Measurements from ENCODE around the gene ZNF283. TPM values are rescaled to one million over a fixed set of nuclear protein-coding genes. Genes with fewer than 3 reads are reported as not detected.

Gene ZNF283
- total RNA-seq (12.7 TPM), polyA plus RNA-seq (ENCODE audit: insufficient read depth, low read depth, low replicate concordance) (3.3 TPM)
- long read RNA-seq, donor 1: 0 reads
- long read RNA-seq, donor 2: 0 reads
- long read RNA-seq, donor 3: 0 reads
- long read RNA-seq, donor 4: 0 reads
- long read RNA-seq, donor 5: 0 reads
- long read RNA-seq, donor 6: 0 reads
- long read RNA-seq, donor 7, partial matches to known transcripts: 0 of 5 reads
- long read RNA-seq, donor 7, other reads (novel, unspliced or antisense): 5 of 5 reads
- long read RNA-seq, donor 8: 0 reads
- long read RNA-seq, donor 9, partial matches to known transcripts: 0 of 1 reads
- long read RNA-seq, donor 9, other reads (novel, unspliced or antisense): 0 of 1 reads
- long read RNA-seq, donor 10: 0 reads

DNA sequence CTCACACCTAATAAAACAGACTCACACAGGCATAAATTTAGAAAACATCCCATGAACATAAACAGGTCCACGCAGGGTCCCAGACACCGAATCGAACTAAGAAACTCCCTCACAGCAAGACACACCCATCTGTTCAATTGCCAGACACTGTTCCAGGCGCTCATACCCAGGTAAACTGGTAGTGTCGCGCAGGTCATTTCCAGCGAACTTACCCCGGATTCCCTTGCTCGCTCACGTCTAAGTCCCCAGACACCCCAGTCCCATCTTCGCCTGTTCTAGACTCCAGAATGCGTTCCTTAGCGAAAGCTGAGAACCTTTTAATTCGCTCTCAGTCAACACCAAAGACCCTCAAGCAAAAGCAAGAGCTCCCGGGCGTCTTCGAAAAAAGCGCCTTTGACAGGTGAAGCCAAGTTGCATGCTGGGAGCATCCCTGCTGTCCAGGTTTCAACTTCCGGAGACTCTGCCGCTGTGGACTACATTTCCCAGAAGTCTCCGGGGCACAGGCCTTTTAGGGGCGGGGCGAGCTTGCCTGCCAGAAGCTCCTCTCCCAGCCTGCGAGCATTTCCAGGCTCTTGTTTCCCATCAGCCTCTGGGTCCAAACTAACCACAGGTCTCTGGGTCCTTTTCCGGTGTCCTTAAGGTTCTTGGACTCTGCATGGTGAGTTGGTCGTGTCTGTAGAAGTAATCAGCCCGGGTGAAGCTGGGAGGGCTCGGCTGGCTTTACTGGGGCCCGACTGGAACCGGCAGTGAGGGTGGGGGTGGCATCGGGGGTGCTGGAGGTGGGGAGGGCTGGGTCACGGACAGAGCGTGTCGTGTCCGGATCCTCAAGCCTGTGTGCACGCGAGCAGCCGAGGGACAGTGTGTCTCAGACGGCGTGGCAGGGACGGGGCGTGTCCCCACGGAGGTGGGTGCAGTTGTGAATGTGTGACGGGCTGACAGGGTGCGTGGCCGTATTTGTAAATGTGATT, at the start of gene ZNF283:
Gene ZNF283, plus strand, starts transcription at position 535 of the 968 bp plus-strand sequence. CDS start 6,184 bp downstream, outside the sequence.
- Histone ChIP-seq H3K36me3 (ENCODE audit: control insufficient read depth in 2 of 3, insufficient read depth in 3 of 3, low read length in 3 of 3) (peaks cover 0 to 5% (median 0%) of the 10 kb centered on the region in 3 donors), H3K4me1 (ENCODE audit: control insufficient read depth in 2 of 3, insufficient read depth in 2 of 3, low read depth in 1 of 3, low read length in 3 of 3) (peaks cover 0 to 4% (median 0%) of the 10 kb centered on the region in 3 donors), H3K27ac (ENCODE audit: low read depth in 2 of 2, low read length in 2 of 2) (peak within 1 kb of the TSS in 1 of 2 donors; percentile 65), H3K9me3 (ENCODE audit: control insufficient read depth in 2 of 3, insufficient read depth in 1 of 3, low read length in 3 of 3) (no peaks in the 10 kb centered on the region), H3K4me3 (ENCODE audit: low read length in 3 of 3) (peak within 1 kb of the TSS; percentile 76 to 87 (median 79)), H3K27me3 (ENCODE audit: control insufficient read depth, insufficient read depth, low read length) (no peaks in the 10 kb centered on the region), H3K9ac (ENCODE audit: low read length in 3 of 3) (peak within 1 kb of the TSS in 2 of 3 donors; percentile 49 to 76)
- FAIRE-seq (no peak), DNase-seq (peak; percentile 95 to 97 (median 96))
- intact Hi-C loops (cut with DNase I): no loop called here
- TF ChIP-seq CTCF (IDR thresholded peaks at IDR 0.05; ENCODE audit: borderline replicate concordance, extremely low read depth, insufficient read depth): no peak

DNA sequence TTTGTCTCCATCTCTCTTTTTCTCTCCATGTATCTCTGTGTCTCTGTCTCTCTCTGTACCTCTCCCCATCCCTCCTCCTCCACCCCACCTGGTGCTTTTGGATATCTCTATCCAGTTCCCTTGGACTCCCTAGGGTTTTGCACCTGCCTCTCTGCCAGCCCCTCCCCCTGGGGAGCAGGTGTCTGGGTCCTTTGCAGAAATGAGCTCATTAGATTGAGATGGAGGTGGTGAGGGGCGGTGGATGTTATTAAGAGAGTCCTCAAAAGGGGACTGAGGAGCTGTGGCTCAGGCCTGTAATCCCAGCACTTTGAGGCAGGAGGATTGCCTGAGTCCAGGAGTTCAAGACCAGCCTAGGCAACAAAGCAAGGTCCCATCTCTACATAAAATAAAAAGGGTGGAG, 48.5 kb upstream of the ZNF283 start:
- intact Hi-C loops (cut with DNase I): no loop called here
- no peak for DNase-seq
- Histone ChIP-seq H3K4me1 (ENCODE audit: control insufficient read depth in 2 of 3, insufficient read depth in 2 of 3, low read depth in 1 of 3, low read length in 3 of 3) (peaks cover 0 to 5% (median 0%) of the 10 kb centered on the region in 3 donors), H3K27ac (ENCODE audit: low read depth in 2 of 2, low read length in 2 of 2) (no peak overlapping the region), H3K36me3 (ENCODE audit: control insufficient read depth in 2 of 3, insufficient read depth in 3 of 3, low read length in 3 of 3) (no peaks in the 10 kb centered on the region), H3K9ac (ENCODE audit: low read length in 3 of 3) (no peak overlapping the region), H3K27me3 (ENCODE audit: control insufficient read depth, insufficient read depth, low read length) (no peaks in the 10 kb centered on the region), H3K9me3 (ENCODE audit: control insufficient read depth in 2 of 3, insufficient read depth in 1 of 3, low read length in 3 of 3) (no peaks in the 10 kb centered on the region), H3K4me3 (ENCODE audit: low read length in 3 of 3) (no peak overlapping the region)
- TF ChIP-seq CTCF (IDR thresholded peaks at IDR 0.05; ENCODE audit: borderline replicate concordance, extremely low read depth, insufficient read depth): no peak
- no peak for FAIRE-seq

- H3K27me3 ChIP-seq (ENCODE audit: control insufficient read depth, insufficient read depth, low read length): no peaks in the 10 kb centered on the region
- peak in 1 of 5 donors; percentile 76 for DNase-seq
- FAIRE-seq: no peak
- H3K4me1 ChIP-seq (ENCODE audit: control insufficient read depth in 2 of 3, insufficient read depth in 2 of 3, low read depth in 1 of 3, low read length in 3 of 3): peaks cover 0 to 3% (median 0%) of the 10 kb centered on the region in 3 donors
- H3K9me3 ChIP-seq (ENCODE audit: control insufficient read depth in 2 of 3, insufficient read depth in 1 of 3, low read length in 3 of 3): no peaks in the 10 kb centered on the region
- no peak overlapping the region for H3K4me3 ChIP-seq (ENCODE audit: low read length in 3 of 3)
- H3K9ac ChIP-seq (ENCODE audit: low read length in 3 of 3): no peak overlapping the region
- no peak overlapping the region for H3K27ac ChIP-seq (ENCODE audit: low read depth in 2 of 2, low read length in 2 of 2)
- no peaks in the 10 kb centered on the region for H3K36me3 ChIP-seq (ENCODE audit: control insufficient read depth in 2 of 3, insufficient read depth in 3 of 3, low read length in 3 of 3)
- intact Hi-C loops (cut with DNase I): no loop called here
- TF ChIP-seq CTCF (IDR thresholded peaks at IDR 0.05; ENCODE audit: borderline replicate concordance, extremely low read depth, insufficient read depth): no peak
Observed at GRCh38 chr19:43779147-43779819, 47.8 kb upstream of the ZNF283 start.
